B cell (primary cell): Measurements from ENCODE around the gene PLXDC1. TPM values are rescaled to one million over a fixed set of nuclear protein-coding genes. Genes with fewer than 3 reads are reported as not detected.

Experiments
- ATAC-seq: fragments of 200-7000 bp; cut with Tn5 transposase; one replicate; pipeline ENCODE4 v1.10.0; 2021; ENCODE audit warnings: low read depth, mild to moderate bottlenecking, moderate number of reproducible peaks, moderate library complexity
- CTCF ChIA-PET: fragments of 350-600 bp; sonication (Branson Sonifier 250); formaldehyde crosslinking; loops from one replicate; lab custom pipeline; 2021; ENCODE audit warnings: antibody characterized with exemption, inconsistent platforms; lab: Charles Lee
- POLR2A ChIA-PET: fragments of 350-600 bp; sonication (Branson Sonifier 250); formaldehyde crosslinking; loops from one replicate; lab custom pipeline; 2021; ENCODE audit warnings: antibody characterized with exemption; lab: Charles Lee
- DNase-seq: peaks from one replicate; pipeline ENCODE4 v3.0.0; 2013
- H2AFZ ChIP-seq: 2 replicates; pipeline ENCODE4 v1.6.1; 2012; ENCODE audit warnings: mild to moderate bottlenecking, low read depth, low read length; ENCODE audit not compliant: insufficient read depth, poor library complexity, severe bottlenecking
- H3K27ac ChIP-seq, 2 donors: 1 replicate in 1 of 2; 2 replicates in 1 of 2; pipeline ENCODE4 v1.5.1; 2012 to 2013; ENCODE audit warnings: low read length in 2 of 2, mild to moderate bottlenecking in 2 of 2, moderate library complexity in 1 of 2
- H3K27me3 ChIP-seq, 4 experiments: fragments of 200-600 bp in 1 of 4; sonication (generic) in 1 of 4; replicated peaks in 1 of 4; 1 replicate in 2 of 4; 2 replicates in 2 of 4; pipeline versions ENCODE4 v1.6.1 to v1.7.0; 2013 to 2016; ENCODE audit warnings: low read length in 3 of 4, mild to moderate bottlenecking in 2 of 4, mixed read lengths in 1 of 4, moderate library complexity in 1 of 4; ENCODE audit not compliant: insufficient read depth in 4 of 4, control insufficient read depth in 3 of 4; ENCODE audit errors: control extremely low read depth in 1 of 4
- H3K36me3 ChIP-seq, 2 experiments: replicated peaks in 1 of 2; 1 replicate in 1 of 2; 2 replicates in 1 of 2; pipeline versions ENCODE4 v1.6.1 to v1.7.1; 2013; ENCODE audit warnings: low read length in 1 of 2; ENCODE audit not compliant: insufficient read depth in 2 of 2, control insufficient read depth in 1 of 2; ENCODE audit errors: control extremely low read depth in 1 of 2, extremely low read depth in 1 of 2
- H3K4me1 ChIP-seq, 2 donors: fragments of 200-600 bp in 1 of 2; sonication (generic) in 1 of 2; 1 replicate in 1 of 2; 2 replicates in 1 of 2; pipeline versions ENCODE4 v1.5.1 to v1.6.1; 2013 to 2017; ENCODE audit warnings: low read length in 2 of 2; ENCODE audit not compliant: control insufficient read depth in 2 of 2, insufficient read depth in 2 of 2
- H3K4me2 ChIP-seq: replicated peaks from 2 replicates; pipeline ENCODE3; 2012; ENCODE audit warnings: mild to moderate bottlenecking, low read depth, low read length; ENCODE audit not compliant: poor library complexity, severe bottlenecking
- H3K4me3 ChIP-seq, 5 experiments: fragments of 200-600 bp in 1 of 5; sonication (generic) in 1 of 5; 1 replicate in 3 of 5; 2 replicates in 2 of 5; pipeline versions ENCODE4 v1.5.1 to v1.7.0; 2011 to 2016; ENCODE audit warnings: low read length in 4 of 5, mild to moderate bottlenecking in 4 of 5, low read depth in 2 of 5, control low read depth in 1 of 5, moderate library complexity in 1 of 5; ENCODE audit not compliant: insufficient read depth in 1 of 5; ENCODE audit errors: control extremely low read depth in 1 of 5, extremely low read depth in 1 of 5
- H3K79me2 ChIP-seq: fragments of 200-600 bp; sonication (generic); one replicate; pipeline ENCODE4 v1.6.0; 2016; ENCODE audit warnings: low read length; ENCODE audit not compliant: control insufficient read depth, insufficient read depth
- H3K9ac ChIP-seq: fragments of 200-600 bp; sonication (generic); 2 replicates; pipeline ENCODE4 v1.6.1; 2017; ENCODE audit warnings: mild to moderate bottlenecking, low read length, moderate library complexity
- H3K9me3 ChIP-seq, 3 donors: one replicate each; pipeline versions ENCODE4 v1.6.1 to v1.7.1; 2013; ENCODE audit warnings: low read length in 2 of 3; ENCODE audit not compliant: control insufficient read depth in 2 of 3, insufficient read depth in 1 of 3; ENCODE audit errors: control extremely low read depth in 1 of 3
- H4K20me1 ChIP-seq: 2 replicates; pipeline ENCODE4 v1.6.0; 2012; ENCODE audit warnings: mild to moderate bottlenecking, low read length; ENCODE audit not compliant: insufficient read depth, control insufficient read depth, poor library complexity, severe bottlenecking
- H3K27ac Mint-ChIP-seq: one replicate; pipeline ENCODE4 v1.8.0; 2021; ENCODE audit warnings: mixed read lengths
- H3K27me3 Mint-ChIP-seq: one replicate; pipeline ENCODE4 v1.8.0; 2021; ENCODE audit warnings: mixed read lengths
- H3K4me1 Mint-ChIP-seq: one replicate; pipeline ENCODE4 v1.8.0; 2021; ENCODE audit warnings: mixed read lengths
- H3K4me3 Mint-ChIP-seq: one replicate; pipeline ENCODE4 v1.8.0; 2021; ENCODE audit warnings: mixed read lengths
- H3K9me3 Mint-ChIP-seq: one replicate; pipeline ENCODE4 v1.8.0; 2022; ENCODE audit warnings: mixed read lengths; ENCODE audit not compliant: insufficient read depth
- CTCF ChIP-seq: fragments of 200-600 bp; IDR thresholded peaks from one replicate; pipeline ENCODE4 v1.8.0; 2022; ENCODE audit warnings: antibody characterized with exemption, mild to moderate bottlenecking
- EZH2 ChIP-seq: IDR thresholded peaks from 2 replicates; pipeline ENCODE4 v1.6.1; 2012; ENCODE audit warnings: borderline replicate concordance, low read depth, mild to moderate bottlenecking, moderate library complexity, low read length; ENCODE audit not compliant: insufficient read depth, poor library complexity, severe bottlenecking
- WGBS: methylation state at CpG from one replicate; pipeline ENCODE4 v1.1.5; 2013; ENCODE audit warnings: missing lambda C conversion rate; ENCODE audit not compliant: insufficient coverage; 5-methylcytosine and 5-hydroxymethylcytosine counted together
- intact Hi-C: fragments of 100-400 bp; cut with micrococcal nuclease; formaldehyde crosslinking; loops from one replicate; pipeline ENCODE4 v1.10.0; 2022
- polyA plus RNA-seq: library from polyadenylated mRNA; depleted of rRNA; stranded (reverse); fragments of >200 nt; gene quantifications from 2 replicates; pipeline ENCODE4 v1.2.3, GENCODE V29; 2012
- total RNA-seq, 2 donors: library from RNA; stranded (reverse); fragments of 120-200 nt in 1 of 2; gene quantifications; 1 replicate in 1 of 2; 2 replicates in 1 of 2; pipeline versions ENCODE4 v1.2.3 to v1.2.4, GENCODE V29; 2013 to 2022

The PLXDC1 gene
- total and polyA plus RNA-seq, 2 donors (not counting 1 experiment from before 2014, with no cell fraction given), result 0.69 TPM; not detected in 1

GRCh38 chr17:39139161-39139511 lies 12.3 kb downstream of the PLXDC1 start:
- H3K36me3 ChIP-seq, result no peaks in the 10 kb centered on the region
- H3K4me1 ChIP-seq, result no peaks in the 10 kb centered on the region
- no peaks in the 10 kb centered on the region for H4K20me1 ChIP-seq
- ATAC-seq, result no peak
- ChIA-PET CTCF (interaction anchor here (0.7 kb wide), 1 partner anchor 14 kb away, joined by 4 read pairs; no protein-coding TSS in a partner anchor), POLR2A (no interaction called here)
- no peak overlapping the region for H3K4me3 ChIP-seq
- intact Hi-C loops, result no loop called here
- H2AFZ ChIP-seq, result no peak overlapping the region
- H3K4me3 Mint-ChIP-seq, result no peak overlapping the region
- no peak overlapping the region for H3K27ac ChIP-seq
- 70% methylated on average over 2 of the region's 2 CpGs for WGBS
- no peaks in the 10 kb centered on the region for H3K79me2 ChIP-seq
- peaks cover 3% of the 10 kb centered on the region for H3K4me1 Mint-ChIP-seq
- no peaks in the 10 kb centered on the region for H3K9me3 Mint-ChIP-seq
- H3K9ac ChIP-seq, result no peak overlapping the region
- H3K27me3 Mint-ChIP-seq, result no peaks in the 10 kb centered on the region
- peaks cover 0 to 4% (median 0%) of the 10 kb centered on the region in 4 experiments for H3K27me3 ChIP-seq
- no peak overlapping the region for H3K4me2 ChIP-seq
- DNase-seq, result no peak
- H3K27ac Mint-ChIP-seq, result no peak overlapping the region
- peaks cover 1 to 4% (median 3%) of the 10 kb centered on the region in 3 donors for H3K9me3 ChIP-seq
- TF ChIP-seq CTCF (no peak), EZH2 (no peak)

- H3K4me1 Mint-ChIP-seq, result peaks cover 3% of the 10 kb centered on the region
- H3K27ac ChIP-seq, result no peak overlapping the region
- no peak for DNase-seq
- H4K20me1 ChIP-seq, result no peaks in the 10 kb centered on the region
- no peaks in the 10 kb centered on the region for H3K9me3 Mint-ChIP-seq
- peaks cover 0 to 4% (median 0%) of the 10 kb centered on the region in 4 experiments for H3K27me3 ChIP-seq
- no peaks in the 10 kb centered on the region for H3K36me3 ChIP-seq
- H3K27me3 Mint-ChIP-seq, result no peaks in the 10 kb centered on the region
- no peak for TF ChIP-seq EZH2
- TF ChIP-seq CTCF, result no peak
- WGBS, result 89% methylated on average over 12 of the region's 13 CpGs
- ATAC-seq, result no peak
- H3K9ac ChIP-seq, result no peak overlapping the region
- intact Hi-C loops, result no loop called here
- H3K4me2 ChIP-seq, result no peak overlapping the region
- H3K79me2 ChIP-seq, result no peaks in the 10 kb centered on the region
- peaks cover 1 to 4% (median 3%) of the 10 kb centered on the region in 3 donors for H3K9me3 ChIP-seq
- no peaks in the 10 kb centered on the region for H3K4me1 ChIP-seq
- no peak overlapping the region for H3K4me3 Mint-ChIP-seq
- H3K4me3 ChIP-seq, result no peak overlapping the region
- H2AFZ ChIP-seq, result no peak overlapping the region
- H3K27ac Mint-ChIP-seq, result no peak overlapping the region
- ChIA-PET POLR2A (no interaction called here), CTCF (interaction anchor here (0.7 to 1.2 kb wide), 2 partner anchors 13 to 106 kb away, joined by 3 to 4 read pairs; no protein-coding TSS in a partner anchor)
These were observed 12.8 kb downstream of the PLXDC1 start for GRCh38 chr17:39138431-39139160.
